GM19455 (cell line): ENCODE results near the gene NNAT.

Experiments
- ATAC-seq: cut with Tn5 transposase; IDR thresholded peaks from one replicate; pipeline ENCODE4 v1.9.1; 2021; ENCODE audit not compliant: unreplicated experiment

Gene NNAT

GRCh38 chr20:37501940-37502339 lies 19.1 kb upstream of the NNAT start:
- ATAC-seq, result no peak

DNA sequence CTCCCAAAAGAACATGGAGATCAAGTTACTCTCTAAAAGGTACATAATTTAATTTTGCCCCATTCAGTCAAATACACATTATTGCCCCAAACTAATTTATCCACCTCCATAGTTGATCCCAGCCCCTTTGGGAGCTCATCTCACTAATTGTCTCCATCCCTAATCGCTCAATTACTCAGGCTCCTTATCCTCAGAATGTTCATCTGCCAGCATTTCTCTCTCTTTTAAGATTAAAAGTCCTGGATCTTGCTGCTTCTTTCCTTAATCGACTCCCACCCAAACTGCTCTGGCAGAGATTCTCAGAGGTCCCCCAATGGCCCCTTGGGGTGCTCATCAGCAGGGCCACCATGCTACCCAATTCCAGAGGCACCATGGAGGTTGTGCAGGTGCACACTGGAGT lies 18.4 kb upstream of the NNAT start:
- ATAC-seq, result no peak

- ATAC-seq, result no peak
Measured at GRCh38 chr20:37503256-37503927, 17.7 kb upstream of the NNAT start.

GRCh38 chr20:37504404-37505096 lies 16.5 kb upstream of the NNAT start:
- no peak for ATAC-seq

DNA sequence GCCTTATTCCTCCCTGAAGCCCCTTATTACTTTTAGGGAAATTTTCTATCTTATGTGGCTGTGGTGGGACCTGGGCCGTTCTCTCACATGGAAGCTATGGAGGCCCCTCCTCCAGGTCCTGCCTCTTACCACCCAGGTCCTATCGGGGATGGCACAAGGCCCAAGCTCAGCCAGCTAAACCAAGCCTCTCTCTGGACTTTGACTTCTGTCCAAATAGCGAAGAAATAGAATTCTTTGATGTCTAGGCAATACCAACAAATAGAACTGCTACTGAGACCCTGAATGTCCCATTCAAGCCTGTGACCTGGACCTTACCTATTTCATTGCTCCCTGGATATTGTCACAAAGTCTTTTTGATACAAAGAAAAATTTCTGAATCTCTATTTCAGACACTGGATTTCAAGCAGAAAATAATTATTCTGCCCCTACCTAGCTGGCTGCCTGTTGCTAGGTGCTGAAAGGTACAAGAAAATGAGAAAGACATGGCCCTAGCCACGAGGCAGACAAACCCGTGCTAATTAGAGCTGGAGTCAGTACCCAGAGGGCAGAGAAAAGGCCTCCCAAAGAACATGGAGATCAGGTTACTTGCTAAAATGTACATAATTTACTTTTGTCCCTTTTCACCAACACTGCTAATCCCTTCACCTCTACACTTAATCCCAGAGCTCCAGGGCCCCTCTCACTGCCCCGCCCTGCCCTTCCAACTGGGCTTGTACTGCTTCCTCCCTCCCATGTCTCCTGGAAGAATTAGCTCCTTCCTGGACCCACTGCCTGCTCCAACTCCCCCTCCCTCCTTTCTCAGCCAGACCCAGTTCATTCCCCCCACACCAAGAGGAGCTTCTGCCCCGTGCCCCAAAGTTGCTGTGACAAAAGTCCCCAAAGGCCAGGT lies 15.5 kb upstream of the NNAT start:
- no peak for ATAC-seq

GRCh38 chr20:37506152-37506725 lies 14.8 kb upstream of the NNAT start:
- ATAC-seq, result no peak

GRCh38 chr20:37510226-37510625 lies 10.8 kb upstream of the NNAT start:
- ATAC-seq, result no peak

GRCh38 chr20:37511610-37512275 lies 9.3 kb upstream of the NNAT start:
- no peak for ATAC-seq

DNA sequence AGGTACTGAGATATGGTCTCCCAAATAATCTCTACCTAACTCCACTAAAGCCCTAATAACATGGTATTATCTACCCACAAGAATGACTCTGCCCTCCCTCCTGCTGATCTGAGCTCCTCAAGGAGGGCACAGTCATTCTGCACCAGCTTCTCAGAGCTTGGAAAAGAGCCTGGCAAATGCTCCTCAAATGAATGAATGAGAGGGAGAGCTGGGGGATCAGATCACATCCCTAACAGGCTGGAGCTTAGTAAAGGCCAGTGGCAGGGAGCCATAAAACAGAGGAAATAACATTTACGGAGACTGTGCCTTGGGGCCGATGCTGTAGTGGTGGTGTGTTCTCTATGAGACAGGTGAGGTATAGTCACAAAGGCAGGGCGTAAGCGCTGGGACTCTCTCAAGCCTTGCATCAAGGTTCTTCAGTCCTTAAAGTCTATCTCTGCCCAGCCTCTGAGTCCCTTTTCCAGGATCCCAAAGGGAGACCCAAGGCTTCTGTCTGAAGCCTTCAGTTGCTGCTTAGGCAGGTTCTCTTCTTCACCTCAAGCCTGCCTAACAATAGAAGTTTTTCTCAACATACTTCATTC lies 7.2 kb upstream of the NNAT start:
- ATAC-seq, result no peak

DNA sequence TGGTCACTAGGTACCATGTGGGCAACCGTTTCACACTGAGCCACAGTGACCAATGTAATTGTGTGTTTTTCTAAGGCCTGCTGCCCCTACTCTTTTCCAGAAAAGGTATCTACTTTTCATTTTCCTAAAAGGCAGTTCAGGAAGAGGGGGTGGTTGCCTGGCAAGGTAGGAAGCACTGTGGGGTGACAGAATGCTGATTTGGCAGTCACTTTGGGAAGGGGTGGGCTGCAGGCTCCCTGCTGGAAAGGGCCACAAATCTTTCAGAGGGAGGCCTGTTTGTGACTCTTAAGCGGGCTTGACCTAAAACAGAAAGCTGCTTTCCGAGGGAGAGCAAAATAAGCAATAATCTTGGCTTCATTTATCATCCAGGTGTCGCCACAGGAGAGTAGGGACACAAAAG lies 5.2 kb upstream of the NNAT start:
- no peak for ATAC-seq

- ATAC-seq, result no peak
Measured at GRCh38 chr20:37516811-37517750, 4.0 kb upstream of the NNAT start.

DNA sequence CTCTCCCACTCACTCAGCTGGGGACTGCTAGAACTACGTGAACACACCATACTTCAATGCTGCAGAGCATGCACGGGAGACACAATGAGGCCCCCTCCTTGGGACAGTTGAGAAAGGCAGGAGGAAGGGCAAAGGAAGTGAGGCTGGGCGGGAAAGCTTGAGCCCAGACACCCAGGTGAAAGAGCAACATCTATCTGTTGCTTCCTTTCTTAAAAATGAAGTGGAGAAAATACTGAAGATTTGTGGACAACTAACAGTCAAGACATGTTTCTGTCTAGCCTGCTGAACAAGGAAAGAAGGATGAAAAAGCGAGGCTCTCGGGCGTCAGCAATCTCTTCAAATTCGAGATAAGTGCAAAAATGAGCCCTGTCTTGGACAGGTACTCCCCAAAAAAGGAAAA lies 3.0 kb upstream of the NNAT start:
- ATAC-seq, result no peak

DNA sequence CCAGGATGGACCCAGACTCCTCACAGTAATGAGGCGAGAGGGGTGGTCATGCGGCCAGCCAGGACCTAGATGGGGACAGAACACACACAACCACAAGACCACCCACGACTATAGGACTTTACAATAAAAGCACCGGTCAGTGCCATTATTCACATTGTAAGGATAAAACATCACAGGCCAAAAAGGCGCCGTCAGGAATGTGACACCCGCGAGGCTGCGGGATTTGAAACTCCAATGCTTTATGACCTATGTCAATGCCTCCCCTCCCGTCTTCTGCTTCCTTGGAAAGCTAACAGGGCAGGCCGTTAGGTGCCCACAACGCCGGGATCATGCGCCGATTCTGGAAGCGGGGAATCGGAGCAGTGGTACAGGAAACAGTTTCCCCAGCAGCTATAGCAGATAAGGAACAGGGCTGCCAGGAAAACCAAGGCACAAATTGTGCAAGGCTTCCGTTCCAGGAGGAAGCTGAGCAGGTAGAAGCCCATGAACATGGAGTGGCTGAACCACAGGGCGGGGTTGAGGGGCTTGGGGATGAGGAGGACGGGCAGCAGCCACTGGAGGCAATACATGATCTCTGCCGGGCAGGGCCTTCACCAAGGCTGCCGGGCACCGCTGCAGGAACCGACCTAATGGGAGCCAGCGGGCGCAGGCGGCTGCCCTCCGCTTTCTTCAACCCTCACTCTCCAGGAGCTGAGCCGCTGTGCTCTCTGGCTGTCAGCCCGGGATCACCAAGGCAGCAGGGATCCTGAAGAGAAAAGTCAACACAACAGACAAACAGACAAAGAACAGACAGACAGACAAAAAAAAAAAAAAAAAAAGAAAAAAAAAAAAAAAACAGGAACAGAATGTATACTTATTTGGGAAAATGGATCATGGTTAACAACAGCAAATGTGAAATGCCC lies 2.2 kb upstream of the NNAT start:
- no peak for ATAC-seq

DNA sequence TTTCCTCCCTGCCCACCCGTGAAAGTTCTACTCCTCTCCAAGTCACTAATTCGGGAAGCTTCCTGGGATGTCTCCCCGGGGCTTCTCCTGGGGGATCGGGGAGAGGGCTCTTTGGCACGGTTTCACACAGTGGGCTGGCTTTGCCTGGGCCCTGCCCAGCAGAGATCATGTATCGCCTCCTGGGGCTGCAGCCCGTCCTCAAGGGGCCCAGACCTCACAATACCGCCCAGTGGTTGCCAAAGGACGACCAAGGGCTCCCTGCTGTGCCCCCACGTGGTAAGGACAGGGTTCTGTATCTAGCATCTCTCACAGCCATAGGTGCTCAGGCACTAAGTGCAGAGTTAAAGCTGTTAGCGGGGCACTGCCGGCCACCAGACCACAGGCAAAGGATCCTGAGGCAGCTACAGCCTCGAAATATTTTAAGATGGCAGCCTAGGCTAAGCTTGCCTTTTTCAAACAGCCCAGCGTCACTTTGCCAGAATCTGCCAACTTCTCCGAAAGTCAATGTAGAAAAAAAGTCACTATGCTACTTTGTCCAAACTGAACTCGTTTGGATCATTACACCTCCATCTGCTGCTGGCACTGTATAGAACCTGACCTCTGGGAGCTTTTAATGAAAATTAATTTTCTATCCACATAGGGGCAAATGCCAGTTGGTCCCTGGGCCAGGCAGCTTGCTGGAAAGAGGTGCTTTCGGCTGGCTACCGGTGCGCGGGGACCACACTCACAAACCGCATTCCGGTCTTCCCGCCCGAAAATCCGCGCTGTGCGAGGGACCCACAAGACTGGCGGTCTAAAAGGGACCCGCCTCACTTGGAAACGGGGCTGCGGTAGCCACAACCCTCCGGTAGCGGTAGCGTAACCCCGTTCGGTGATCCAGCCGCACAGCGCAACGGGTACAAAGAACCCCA lies 1.3 kb upstream of the NNAT start:
- no peak for ATAC-seq

DNA sequence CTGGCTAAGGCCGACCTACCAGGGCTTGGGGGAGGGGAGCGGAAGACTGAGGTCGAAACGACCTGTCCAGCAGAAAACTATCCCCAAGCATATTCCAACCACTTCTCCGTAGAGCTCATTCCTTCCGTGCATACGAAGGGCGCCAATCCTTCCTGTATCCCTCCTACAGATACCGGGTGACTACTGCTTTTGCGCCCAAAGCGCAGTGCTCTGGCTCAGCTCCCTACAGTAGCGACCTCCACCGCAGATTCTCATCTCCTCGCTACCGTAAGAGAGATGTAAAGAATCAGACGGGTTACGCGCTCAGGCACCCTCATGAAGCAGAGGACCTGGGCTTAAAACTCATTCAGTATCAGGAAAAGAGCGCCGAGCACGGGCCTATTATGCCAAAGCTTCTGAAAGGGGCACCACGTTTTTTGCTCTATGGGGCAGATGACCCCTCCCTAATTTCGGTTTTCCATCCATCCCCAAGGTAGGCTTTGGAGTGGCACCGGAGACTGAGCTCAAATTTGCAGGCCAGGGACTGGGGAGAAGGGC lies 563 bp upstream of the NNAT start:
- ATAC-seq, result no peak

DNA sequence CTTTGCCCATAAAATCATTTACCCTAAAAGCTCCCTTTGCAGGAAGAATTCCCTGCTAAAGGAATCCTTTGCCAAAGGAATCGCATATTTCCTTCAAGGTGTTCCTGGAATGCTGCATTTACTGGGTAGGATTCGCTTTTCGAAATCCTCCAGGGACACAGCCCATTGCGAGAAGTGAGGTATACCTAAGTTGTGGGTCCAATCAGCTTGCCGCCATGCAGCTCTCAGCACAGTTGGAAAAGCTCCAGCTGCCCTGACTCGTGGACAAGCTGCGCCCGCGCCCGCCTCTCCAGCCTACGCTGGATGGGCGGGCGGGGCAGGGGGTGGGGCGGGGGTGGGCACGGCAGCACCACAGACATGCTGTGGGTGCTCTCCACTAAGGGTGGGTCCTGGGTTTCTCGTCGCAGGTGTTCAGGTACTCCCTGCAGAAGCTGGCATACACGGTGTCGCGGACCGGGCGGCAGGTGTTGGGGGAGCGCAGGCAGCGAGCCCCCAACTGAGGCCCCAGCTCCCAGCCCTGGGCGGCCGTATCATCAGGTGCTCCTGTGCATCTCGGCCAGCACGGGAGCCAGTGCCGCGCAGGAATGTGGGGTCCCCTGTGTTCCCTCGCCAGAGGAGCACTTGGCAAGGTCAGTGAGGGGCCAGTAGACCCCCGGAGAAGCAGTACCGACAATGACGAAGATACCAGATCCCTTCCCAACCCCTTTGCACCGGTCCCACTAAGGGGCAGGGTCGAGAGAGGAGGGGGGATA lies 1.4 kb downstream of the NNAT start:
- ATAC-seq, result no peak

DNA sequence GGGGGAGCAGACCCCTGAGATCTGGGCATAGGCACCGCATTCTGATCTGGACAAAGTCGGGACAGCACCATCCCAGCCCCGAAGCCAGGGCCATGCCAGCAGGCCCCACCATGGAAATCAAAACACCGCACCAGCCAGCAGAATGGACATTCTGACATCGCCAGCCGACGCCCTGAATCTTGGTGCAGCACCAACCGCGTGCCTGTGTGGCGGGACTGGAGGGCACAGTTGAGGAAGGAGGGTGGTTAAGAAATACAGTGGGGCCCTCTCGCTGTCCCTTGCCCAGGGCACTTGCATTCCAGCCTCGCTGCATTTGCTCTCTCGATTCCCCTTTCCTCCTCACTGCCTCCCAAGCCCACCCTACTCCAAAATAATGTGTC lies 2.0 kb downstream of the NNAT start:
- ATAC-seq, result no peak
